Measurements from ENCODE around the gene VWDE.
"Not testable (repeated sequence)": the region's sequence is repeated elsewhere in the genome, so short reads cannot be mapped to it uniquely, and the experiment has no call there.

Gene VWDE

DNA sequence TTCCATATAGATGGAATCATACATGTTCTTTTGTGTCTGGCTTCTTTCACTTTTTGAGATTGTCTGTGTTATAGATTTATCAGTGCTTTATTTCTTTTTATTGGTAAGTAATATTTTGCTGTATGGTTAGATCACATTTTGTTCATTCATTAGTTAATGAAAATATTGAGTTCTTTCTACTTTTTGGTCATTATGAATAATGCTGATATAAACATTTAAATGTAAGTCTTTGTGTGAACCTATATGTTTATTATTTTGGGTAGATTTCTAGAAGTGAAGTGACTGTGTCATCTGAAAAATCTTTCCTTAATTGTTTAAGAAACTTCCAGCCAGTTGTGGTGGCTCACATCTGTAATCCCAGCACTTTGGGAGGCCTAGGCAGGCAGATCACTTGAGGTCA lies 11.4 kb upstream of the VWDE start:
- DNase-seq (ENCODE audit: low spot score in 2 of 2), result no peak
- no peaks in the 10 kb centered on the region for H3K36me3 Mint-ChIP-seq
- H3K27ac Mint-ChIP-seq, result no peak overlapping the region
- no peak overlapping the region for H3K4me3 Mint-ChIP-seq
- no peak for ATAC-seq
- no peaks in the 10 kb centered on the region for H3K4me1 Mint-ChIP-seq
- H3K9me3 Mint-ChIP-seq, result peaks cover 4% of the 10 kb centered on the region

DNA sequence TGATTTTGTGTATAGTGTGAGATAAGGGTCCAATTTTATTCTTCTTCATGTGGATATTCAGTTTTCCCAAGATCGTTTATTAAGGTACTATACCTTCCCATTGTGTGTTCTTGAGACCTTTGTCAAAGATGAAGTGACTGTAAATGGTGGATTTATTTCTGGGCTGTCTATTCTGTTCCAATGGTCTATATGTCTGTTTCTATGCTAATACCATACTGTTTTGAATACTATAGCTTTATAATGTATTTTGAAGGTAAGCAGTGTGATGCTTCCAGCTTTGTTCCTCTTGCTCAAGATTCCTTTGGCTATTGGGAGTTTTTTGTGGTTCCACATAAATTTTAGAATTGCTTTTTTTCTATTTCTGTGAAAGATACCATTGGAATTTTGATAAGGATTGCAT lies 8.7 kb upstream of the VWDE start:
- H3K27ac Mint-ChIP-seq, result no peak overlapping the region
- H3K9me3 Mint-ChIP-seq, result peaks cover 6% of the 10 kb centered on the region
- ATAC-seq (no peak), DNase-seq (ENCODE audit: low spot score in 2 of 2) (no peak)
- no peaks in the 10 kb centered on the region for H3K4me1 Mint-ChIP-seq
- no peaks in the 10 kb centered on the region for H3K36me3 Mint-ChIP-seq
- H3K4me3 Mint-ChIP-seq, result no peak overlapping the region

GRCh38 chr7:12410523-12410922 lies 6.9 kb upstream of the VWDE start:
- H3K36me3 Mint-ChIP-seq, result no peaks in the 10 kb centered on the region
- no peak overlapping the region for H3K4me3 Mint-ChIP-seq
- H3K4me1 Mint-ChIP-seq, result no peaks in the 10 kb centered on the region
- peaks cover 8% of the 10 kb centered on the region for H3K9me3 Mint-ChIP-seq
- H3K27ac Mint-ChIP-seq, result no peak overlapping the region
- no peak for ATAC-seq
- no peak for DNase-seq (ENCODE audit: low spot score in 2 of 2)

DNA sequence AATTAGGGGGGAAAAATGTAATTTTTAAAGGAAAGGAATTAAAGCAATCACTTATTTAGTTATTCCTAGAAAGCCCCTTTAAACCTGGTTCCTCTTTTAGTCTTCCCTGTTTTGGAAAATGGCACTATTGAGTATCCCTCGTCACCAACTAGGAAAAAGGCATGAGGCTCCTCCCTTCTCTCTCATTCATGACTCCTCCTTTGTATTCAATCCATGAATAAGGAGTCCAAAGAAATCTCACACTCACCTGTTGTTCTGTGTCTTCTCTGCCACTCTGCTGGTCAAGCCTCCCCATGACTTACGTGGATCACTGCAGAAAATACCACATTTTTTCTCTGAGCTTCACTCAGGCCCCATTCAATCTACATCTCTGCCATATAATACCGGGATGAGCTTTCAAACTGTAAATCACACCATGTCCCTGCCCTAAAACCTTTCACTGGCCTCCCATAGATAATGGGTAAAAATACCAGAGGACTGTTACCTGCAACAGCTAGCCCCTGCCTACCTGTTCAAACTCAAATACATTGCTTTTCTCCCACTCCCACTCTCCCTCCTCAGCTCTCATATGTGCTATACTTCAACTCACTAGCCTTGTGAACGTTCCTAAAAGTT lies 5.5 kb upstream of the VWDE start:
- DNase-seq (ENCODE audit: low spot score in 2 of 2) (no peak), ATAC-seq (no peak)
- H3K4me3 Mint-ChIP-seq, result no peak overlapping the region
- no peak overlapping the region for H3K27ac Mint-ChIP-seq
- peaks cover 8% of the 10 kb centered on the region for H3K9me3 Mint-ChIP-seq
- no peaks in the 10 kb centered on the region for H3K4me1 Mint-ChIP-seq
- no peaks in the 10 kb centered on the region for H3K36me3 Mint-ChIP-seq

DNA sequence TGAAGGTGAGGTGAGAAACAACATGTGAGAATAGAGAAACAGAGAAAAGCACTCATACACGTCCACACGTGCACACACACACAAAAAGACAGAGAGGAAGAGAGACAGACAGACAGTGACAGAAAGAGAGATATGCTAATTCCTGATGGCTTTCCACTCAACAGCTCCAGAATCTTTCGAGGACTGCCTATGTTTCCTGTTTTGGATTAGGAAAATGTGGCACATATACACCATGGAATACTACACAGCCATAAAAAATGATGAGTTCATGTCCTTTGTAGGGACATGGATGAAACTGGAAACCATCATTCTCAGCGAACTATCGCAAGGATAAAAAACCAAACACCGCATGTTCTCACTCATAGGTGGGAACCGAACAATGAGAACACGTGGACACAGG lies 4.0 kb upstream of the VWDE start:
- H3K4me3 Mint-ChIP-seq; ATAC-seq; H3K36me3 Mint-ChIP-seq; H3K27ac Mint-ChIP-seq; H3K9me3 Mint-ChIP-seq; DNase-seq (ENCODE audit: low spot score in 2 of 2): not testable (repeated sequence)
- H3K4me1 Mint-ChIP-seq, result peaks cover 13% of the 10 kb centered on the region

GRCh38 chr7:12402365-12402725 lies 1.3 kb downstream of the VWDE start:
- DNase-seq (ENCODE audit: low spot score in 2 of 2) (no peak), ATAC-seq (no peak)
- Mint-ChIP-seq H3K9me3 (peaks cover 6% of the 10 kb centered on the region), H3K4me3 (no peak overlapping the region), H3K4me1 (peaks cover 13% of the 10 kb centered on the region), H3K27ac (no peak overlapping the region), H3K36me3 (no peaks in the 10 kb centered on the region)

DNA sequence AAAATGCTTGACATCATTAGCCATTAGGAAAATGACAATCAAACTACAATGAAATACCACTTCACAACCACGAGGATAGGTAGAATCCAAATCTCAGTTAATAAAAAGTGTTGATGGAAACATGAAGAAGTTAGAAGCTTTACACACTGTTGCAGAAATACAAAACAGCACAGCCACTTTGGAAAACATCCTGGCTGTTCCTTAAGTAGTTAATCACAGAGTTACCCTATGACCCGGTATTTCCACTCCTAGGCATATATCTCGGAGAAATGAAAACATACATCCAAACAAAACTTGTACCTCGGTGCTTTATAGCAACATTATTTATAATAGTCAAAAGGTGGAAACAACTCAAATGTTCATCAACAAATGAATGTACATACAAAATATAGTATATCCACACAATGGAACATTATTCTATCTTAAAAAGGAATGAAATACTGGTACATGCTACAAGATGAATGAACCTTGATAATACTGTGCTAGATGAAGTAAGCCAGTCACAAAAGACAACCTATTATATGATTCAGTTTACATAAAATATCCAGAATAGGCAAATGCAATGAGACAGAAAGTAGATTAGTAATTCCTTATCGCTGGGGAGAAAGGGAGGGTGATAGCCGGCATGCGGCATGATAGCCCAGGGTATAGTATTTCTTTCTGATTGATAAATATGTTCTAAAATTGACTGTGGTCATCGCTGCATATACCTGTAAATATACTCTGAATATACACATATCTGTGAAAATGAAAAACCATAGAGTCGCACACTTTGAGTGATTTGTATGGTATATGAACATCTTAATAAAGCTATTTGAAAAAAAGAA lies 1.9 kb downstream of the VWDE start:
- DNase-seq (ENCODE audit: low spot score in 2 of 2) (no peak), ATAC-seq (no peak)
- no peaks in the 10 kb centered on the region for H3K36me3 Mint-ChIP-seq
- H3K9me3 Mint-ChIP-seq, result peaks cover 5% of the 10 kb centered on the region
- no peak overlapping the region for H3K4me3 Mint-ChIP-seq
- peaks cover 13% of the 10 kb centered on the region for H3K4me1 Mint-ChIP-seq
- H3K27ac Mint-ChIP-seq, result no peak overlapping the region

DNA sequence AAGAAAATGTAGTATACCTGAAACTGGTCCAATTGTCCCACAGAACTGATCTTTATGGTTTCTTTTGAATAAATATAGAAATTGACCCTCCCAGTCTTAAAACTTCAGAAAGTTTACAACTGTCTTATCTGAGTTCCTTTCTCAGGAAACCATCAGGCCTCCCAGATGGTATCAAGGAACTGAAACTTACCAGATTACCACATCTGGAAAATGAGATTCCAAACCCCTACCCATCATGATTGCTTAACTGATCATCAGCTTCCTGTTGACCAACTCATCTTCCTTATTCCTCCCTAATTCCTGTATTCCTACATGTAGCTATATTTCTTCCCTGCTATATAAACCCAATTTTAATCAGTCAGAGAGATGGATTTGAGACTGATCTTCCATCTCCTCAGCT lies 5.5 kb downstream of the VWDE start:
- no peak for DNase-seq (ENCODE audit: low spot score in 2 of 2)
- Mint-ChIP-seq H3K4me3 (no peak overlapping the region), H3K36me3 (no peaks in the 10 kb centered on the region), H3K27ac (no peak overlapping the region), H3K4me1 (peaks cover 5% of the 10 kb centered on the region), H3K9me3 (peaks cover 5% of the 10 kb centered on the region)
- ATAC-seq, result no peak

- Mint-ChIP-seq H3K4me3 (no peak overlapping the region), H3K9me3 (peaks cover 5% of the 10 kb centered on the region), H3K27ac (no peak overlapping the region), H3K4me1 (peaks cover under 1% of the 10 kb centered on the region), H3K36me3 (no peaks in the 10 kb centered on the region)
- no peak for DNase-seq (ENCODE audit: low spot score in 2 of 2)
- no peak for ATAC-seq
Measured at GRCh38 chr7:12397671-12398070, 6.0 kb downstream of the VWDE start.

DNA sequence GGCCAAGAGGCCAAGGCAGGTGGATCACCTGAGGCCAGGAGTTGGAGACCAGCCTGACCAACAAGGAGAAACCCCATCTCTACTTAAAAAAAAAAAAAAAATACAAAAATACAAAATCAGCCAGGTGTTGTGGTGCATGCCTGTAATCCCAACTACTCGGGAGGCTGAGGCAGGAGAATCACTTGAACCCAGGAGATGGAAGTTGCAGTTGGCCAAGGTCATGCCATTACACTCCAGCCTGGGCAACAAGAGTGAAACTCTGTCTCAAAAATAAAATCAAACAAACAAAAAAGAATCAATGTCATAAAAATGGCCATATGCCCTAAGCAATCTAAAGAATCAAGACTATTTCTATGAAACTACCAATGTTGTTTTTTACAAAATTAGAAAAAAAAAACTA lies 7.0 kb downstream of the VWDE start:
- not testable (repeated sequence) for H3K4me1 Mint-ChIP-seq; H3K27ac Mint-ChIP-seq; DNase-seq (ENCODE audit: low spot score in 2 of 2); H3K4me3 Mint-ChIP-seq; H3K36me3 Mint-ChIP-seq; H3K9me3 Mint-ChIP-seq; ATAC-seq

DNA sequence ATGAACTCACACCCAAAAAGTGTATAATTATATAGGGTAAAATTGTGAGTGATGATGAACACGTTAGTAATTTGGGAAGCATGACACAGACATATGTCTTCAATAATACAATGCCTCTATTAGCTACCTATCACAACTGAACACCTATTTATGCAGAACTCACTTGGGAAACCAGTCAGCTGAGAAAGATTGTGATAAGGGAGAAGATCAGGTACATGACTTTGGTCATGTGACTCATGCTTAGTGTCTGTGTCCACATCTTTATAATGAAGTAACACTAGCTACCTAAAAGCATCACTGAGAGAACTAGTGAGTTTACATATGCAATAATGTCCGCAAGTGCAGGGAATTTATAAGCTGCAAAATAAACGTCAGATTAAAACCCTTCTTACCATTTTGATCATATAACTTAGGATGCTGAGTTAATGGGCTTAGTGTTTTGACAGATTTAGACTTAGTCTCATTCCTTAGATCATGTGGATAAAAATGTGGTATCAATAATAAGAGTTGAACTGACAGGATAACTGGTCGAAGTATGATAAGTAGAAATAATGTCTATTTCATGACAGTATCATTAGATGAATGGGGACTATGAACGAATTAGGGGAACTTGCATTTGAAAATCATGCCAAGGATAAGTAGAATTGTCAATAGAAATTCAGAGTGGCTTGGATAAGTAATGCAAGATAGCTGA lies 11.6 kb downstream of the VWDE start:
- Mint-ChIP-seq H3K36me3 (no peaks in the 10 kb centered on the region), H3K4me3 (no peak overlapping the region), H3K4me1 (no peaks in the 10 kb centered on the region), H3K27ac (no peak overlapping the region), H3K9me3 (no peaks in the 10 kb centered on the region)
- no peak for ATAC-seq
- no peak for DNase-seq (ENCODE audit: low spot score in 2 of 2)

DNA sequence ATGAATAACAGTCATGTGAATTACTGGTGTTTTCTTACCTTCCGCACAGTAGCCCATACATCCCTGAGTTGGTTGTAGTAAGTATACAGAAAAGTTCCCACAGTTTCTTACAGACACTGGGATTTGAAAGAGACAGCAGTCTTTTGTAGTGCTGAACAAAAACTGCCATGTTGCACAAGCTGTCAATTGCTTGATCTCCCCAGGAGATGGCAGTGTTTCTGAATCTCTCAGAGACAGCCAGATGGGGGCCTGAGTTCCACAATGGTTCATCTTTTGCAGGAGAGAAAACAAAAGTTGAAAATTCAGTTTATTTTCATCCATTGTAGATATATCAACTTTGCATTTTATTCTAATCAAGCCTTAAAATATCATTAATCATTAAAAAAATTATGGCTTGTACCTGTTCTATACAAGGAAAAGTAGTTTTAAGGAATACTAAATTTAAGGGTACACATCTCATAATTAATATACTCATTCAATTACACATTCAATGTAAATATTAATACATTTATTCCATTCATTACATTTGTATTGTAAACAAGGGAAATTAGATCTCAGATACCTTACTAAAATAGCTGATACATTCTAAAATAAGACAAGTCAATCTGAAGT lies 14.5 kb downstream of the VWDE start:
- DNase-seq (ENCODE audit: low spot score in 2 of 2) (peak in 1 of 2 donors; percentile 51), ATAC-seq (peak; percentile 64)
- no peak overlapping the region for H3K27ac Mint-ChIP-seq
- no peaks in the 10 kb centered on the region for H3K9me3 Mint-ChIP-seq
- H3K36me3 Mint-ChIP-seq, result no peaks in the 10 kb centered on the region
- no peaks in the 10 kb centered on the region for H3K4me1 Mint-ChIP-seq
- H3K4me3 Mint-ChIP-seq, result no peak overlapping the region

DNA sequence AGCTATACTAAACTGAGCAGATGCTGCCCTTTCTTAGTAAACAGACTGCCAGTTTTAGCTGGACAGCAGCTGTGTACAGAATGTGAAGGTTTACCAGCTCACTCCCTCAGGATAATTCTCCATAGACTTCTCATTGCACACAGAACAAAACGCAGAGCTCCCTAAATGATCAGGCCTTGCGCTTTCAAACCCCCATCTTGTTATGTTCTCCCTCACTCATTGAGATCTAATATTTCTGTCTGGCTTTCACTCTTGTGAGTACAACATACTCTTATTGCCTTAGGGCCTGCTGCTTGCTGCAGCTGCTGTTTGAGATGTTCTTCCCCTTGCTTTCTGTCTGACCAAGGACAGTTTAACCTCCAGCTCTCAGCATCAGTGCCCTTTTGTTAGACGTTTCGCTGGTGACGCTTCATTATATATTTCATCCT lies 17.3 kb downstream of the VWDE start:
- H3K36me3 Mint-ChIP-seq, result no peaks in the 10 kb centered on the region
- H3K27ac Mint-ChIP-seq, result no peak overlapping the region
- H3K9me3 Mint-ChIP-seq, result no peaks in the 10 kb centered on the region
- DNase-seq (ENCODE audit: low spot score in 2 of 2), result no peak
- H3K4me3 Mint-ChIP-seq, result no peak overlapping the region
- no peaks in the 10 kb centered on the region for H3K4me1 Mint-ChIP-seq
- no peak for ATAC-seq

- no peak overlapping the region for H3K4me3 Mint-ChIP-seq
Measured at GRCh38 chr7:12385364-12385786, 18.3 kb downstream of the VWDE start.

GRCh38 chr7:12383377-12383776 lies 20.3 kb downstream of the VWDE start:
- Mint-ChIP-seq H3K36me3 (no peaks in the 10 kb centered on the region), H3K4me1 (no peaks in the 10 kb centered on the region), H3K4me3 (no peak overlapping the region), H3K9me3 (no peaks in the 10 kb centered on the region), H3K27ac (no peak overlapping the region)
- no peak for DNase-seq (ENCODE audit: low spot score in 2 of 2)
- no peak for ATAC-seq

More at GRCh38 chr7:12385364-12385786, 18.3 kb downstream of the VWDE start:
- Mint-ChIP-seq H3K27ac (no peak overlapping the region), H3K36me3 (no peaks in the 10 kb centered on the region), H3K4me1 (no peaks in the 10 kb centered on the region), H3K9me3 (no peaks in the 10 kb centered on the region)
- DNase-seq (ENCODE audit: low spot score in 2 of 2), result no peak
- no peak for ATAC-seq
